Epithelial cell of prostate (primary cell): ENCODE results near the gene CYP2A7.
"Not testable (repeated sequence)": the region's sequence is repeated elsewhere in the genome, so short reads cannot be mapped to it uniquely, and the experiment has no call there.

Experiments used
- DNase-seq: peaks from one replicate; pipeline ENCODE4 v3.0.0-alpha.2; 2011; ENCODE audit warnings: low read depth, low spot score
- H3K27ac ChIP-seq: fragments of 450-650 bp; 2 replicates; pipeline ENCODE4 v1.5.1; 2017; ENCODE audit warnings: mild to moderate bottlenecking

The CYP2A7 gene

DNA sequence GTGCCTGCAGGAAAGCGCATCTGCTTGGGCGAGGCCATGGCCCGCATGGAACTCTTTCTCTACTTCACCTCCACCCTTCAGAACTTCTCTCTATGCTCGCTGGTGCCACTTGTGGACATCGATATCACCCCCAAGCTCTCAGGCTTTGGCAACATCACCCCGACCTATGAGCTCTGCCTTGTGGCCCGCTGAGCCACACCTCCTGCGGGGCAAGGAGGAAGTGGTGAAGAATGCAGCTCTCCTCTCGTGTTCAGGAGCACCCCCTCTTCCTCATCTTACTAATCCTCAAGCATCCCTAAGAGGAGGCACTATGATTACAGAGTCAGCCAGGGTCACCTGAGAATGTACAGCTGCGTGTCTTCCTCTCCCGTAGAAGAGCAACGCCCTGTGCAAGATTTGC lies 17.9 kb upstream of the CYP2A7 start:
- H3K27ac ChIP-seq, DNase-seq: not testable (repeated sequence)

DNA sequence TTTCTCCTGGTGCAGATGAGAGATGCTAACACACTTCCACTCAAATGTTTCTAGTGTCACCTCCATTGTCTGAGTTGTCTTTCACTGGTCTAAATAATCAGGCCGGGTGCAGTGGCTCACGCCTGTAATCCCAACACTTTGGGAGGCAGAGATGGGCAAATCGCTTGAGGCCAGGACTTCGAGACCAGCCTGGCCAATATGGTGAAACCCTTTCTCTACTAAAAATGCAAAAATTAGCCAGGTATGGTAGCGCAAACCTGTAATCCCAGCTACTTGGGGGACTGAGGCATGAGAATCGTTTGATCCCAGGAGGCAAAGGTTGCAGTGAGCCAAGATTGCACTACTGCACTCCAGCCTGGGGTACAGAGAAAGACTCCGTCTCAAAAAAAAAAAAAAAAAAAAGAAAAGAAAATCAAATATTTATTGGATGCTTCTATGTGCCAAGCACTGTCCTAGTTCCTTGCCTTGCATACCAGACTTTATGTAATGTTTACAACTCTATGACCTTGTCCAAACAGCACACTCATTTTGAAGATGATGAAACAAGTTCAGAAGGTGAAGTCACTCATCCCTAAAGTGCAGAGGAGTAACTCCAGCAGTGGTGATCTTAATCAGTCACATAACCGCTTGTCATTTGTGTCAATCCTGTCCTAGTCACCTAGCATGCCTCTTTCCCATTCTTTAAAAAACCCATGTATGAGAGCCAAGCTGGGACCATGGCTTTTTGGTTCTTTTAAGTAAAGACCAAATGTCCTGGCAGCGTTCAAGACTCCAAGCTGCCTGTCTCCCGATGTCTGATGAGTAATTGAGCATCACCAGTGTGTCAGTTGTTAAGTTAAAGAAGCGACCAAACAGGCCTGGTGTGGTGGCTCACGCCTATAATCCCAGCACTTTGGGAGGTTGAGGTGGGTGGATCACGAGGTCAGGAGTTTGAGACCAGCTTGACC lies 15.1 kb upstream of the CYP2A7 start:
- H3K27ac ChIP-seq: peak overlapping the region; percentile 65
- DNase-seq: not testable (repeated sequence)

DNA sequence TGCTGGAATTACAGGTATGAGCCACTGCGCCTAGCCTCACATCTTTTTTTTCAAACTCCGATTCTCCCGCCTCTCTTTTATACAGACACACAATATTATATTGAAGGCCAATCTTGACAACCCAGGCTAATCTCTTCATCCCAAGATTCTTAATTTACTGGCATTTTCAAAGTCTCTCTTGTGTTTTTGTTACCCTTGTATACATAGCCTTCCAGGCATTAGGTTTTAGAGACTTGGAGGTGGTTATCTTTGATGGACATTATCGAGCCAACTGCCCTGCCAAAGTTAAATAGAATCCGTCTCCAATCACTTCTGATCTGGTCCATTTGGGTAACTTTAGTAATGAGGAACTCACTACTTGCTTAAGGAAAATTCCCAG lies 14.4 kb upstream of the CYP2A7 start:
- H3K27ac ChIP-seq: no peak overlapping the region
- DNase-seq: no peak

DNA sequence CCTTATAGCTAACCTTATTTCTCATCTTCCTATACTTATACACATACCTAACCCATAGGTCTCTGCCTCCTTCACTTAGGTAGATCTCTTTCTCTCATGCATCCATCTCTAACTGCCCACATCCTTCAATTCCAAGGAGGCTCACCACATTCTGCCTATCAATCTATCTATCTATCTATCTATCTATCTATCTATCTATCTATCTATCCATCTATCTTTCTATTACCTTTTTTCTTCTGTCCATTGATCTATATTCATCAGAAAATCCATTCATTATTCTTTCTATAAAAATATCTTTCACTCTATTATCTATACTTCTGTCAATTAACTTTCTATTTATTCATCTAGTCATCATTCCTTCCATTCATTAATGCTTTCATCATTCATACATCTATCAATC lies 11.1 kb upstream of the CYP2A7 start:
- no peak overlapping the region for H3K27ac ChIP-seq
- DNase-seq: no peak

DNA sequence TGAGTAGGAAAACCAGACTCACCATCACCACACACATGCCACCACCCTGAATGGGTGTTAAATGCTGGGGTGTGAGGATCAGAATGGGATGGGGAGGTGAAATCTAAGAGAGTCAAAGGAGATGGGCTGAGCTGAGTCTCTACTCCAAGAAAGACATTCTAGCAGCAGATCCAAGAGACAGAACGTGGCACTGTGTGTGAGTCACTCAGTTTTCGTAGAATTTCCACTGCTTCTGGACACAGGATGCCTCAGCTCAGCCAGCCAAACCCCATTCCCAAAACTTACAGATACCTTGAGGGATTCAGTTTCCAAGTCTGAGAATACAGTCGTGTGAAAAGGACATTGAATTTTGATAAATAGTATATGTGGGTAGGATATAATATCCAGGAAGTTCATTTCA lies 7.3 kb upstream of the CYP2A7 start:
- DNase-seq: no peak
- no peak overlapping the region for H3K27ac ChIP-seq

DNA sequence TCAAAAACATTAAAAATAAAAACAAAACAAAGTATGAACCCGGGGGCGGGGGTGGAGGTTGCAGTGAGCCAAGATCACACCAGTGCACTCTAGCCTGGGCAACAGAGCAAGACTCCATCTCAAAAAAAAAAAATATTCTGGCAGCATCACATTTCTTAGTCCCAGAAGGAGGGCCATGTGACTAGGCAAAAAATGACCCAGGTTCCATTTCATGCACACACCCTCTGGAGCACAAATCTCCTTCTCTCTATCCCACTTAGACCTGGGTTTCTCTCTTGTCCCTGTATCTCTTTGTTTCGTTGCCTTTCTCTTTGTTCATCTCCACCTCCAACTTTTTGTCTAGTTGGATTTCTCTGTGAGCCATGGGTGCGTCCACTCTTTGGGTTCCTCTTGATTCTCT lies 6.2 kb upstream of the CYP2A7 start:
- no peak overlapping the region for H3K27ac ChIP-seq
- DNase-seq: no peak

DNA sequence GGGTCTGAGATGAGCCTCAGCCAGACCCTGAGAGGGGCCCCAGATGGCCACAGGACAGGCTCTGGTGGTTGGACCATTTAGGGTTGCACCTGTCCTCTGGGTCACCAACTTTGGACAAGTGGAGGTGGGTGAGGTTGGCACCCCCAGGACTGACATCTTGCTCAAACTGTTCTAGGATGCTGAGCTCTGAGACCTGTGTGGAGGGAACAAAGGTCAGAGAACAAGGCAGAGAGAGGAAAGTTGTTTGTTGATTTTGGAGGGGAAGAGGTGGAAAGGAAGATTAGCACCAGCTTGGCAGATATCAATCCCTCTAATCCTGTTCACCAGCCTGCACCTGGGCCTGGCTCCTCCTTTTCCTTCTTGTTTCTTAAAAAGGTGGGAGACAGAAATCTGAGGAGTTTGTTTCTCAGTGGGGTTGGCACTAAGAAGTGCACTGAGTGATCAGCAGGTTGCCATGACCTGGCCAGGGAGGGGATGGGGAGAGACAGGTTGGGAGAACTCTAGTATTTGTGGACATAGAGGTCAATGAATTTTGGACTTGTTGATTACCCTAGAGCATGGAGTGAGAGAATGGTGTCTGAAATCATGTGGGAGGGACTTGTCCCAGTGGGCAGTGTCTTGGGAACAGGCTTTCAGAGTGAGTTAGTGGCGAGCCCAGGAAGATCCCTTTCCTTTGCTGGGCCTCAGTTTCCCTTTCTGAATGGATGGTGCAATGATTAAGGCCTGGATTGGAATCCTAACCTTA lies 2.3 kb upstream of the CYP2A7 start:
- DNase-seq, H3K27ac ChIP-seq: not testable (repeated sequence)

DNA sequence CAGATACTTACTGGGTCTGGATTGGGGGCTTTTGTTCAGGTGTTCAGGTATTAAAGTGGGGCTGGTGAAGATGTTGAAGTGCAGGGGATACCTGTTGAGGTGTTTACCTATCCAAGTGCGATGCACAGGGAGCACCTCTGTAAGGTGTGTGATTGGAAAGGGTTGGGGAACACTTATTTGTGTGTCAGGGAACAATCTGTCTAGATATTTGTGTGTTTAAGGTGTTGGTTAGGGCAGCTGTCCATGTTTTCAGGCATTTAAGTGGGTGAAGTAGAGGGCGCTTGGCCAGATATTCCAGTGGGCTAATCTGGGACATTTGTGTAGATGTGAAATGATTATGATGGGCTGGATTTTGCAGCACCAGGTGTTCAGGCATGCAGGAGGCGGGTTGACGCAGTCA lies 2.7 kb downstream of the CYP2A7 start:
- not testable (repeated sequence) for H3K27ac ChIP-seq, DNase-seq

DNA sequence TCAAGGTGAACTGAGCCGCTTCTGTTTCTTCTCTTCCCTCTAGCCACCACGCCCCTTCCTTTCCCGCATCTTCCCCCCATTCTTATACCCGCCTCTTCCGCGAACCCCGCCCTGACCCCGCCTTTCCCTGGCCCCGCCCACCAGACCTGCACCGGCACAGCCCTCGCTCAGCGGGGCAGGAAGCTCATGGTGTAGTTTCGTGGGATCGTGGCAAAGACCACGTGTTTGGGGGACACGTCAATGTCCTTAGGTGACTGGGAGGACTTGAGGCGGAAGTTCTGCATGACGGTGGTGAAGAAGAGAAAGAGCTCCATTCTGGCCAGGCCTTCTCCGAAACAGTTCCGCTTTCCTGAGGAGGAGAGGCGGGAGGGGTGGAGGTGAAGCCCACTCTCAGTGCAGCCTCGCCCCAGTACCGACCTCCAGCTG lies 6.5 kb downstream of the CYP2A7 start:
- DNase-seq, H3K27ac ChIP-seq: not testable (repeated sequence)

DNA sequence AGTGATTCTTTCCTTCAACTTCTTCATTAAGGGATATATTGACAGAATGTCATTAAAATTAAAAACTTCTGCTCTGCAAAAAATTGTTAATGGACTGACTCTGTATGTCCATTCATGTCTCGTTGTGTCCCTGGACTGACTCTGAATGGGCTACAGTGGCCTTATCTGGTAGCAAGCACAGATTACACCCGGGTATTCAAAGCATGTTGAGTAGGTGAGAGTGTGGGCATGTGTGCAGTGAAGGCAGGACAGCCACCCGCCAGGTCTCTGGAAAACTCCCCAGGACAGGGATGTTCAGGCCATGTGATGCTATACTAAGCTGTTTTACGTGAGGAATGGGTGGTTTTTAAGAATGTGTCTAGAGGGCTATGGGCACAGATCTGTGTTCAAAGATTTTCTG lies 7.2 kb downstream of the CYP2A7 start:
- not testable (repeated sequence) for H3K27ac ChIP-seq, DNase-seq

DNA sequence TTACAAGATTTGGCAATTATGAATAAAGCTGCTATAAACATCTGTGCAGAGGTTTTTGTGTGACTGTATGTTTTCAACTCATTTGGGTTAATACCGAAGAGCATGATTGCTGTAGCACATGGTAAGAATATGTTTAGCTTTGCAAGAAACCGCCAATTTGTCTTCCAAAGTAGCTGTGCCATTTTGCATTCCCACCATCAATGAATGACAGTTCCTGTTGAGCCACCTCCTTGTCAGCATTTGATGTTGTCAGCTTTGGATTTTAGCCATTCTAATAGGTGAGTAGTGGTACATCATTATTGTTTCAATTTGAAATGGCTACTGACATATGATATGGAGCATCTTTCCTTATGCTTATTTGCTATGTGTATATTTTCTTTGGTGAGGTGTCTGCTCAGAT lies 8.2 kb downstream of the CYP2A7 start:
- not testable (repeated sequence) for DNase-seq, H3K27ac ChIP-seq

DNA sequence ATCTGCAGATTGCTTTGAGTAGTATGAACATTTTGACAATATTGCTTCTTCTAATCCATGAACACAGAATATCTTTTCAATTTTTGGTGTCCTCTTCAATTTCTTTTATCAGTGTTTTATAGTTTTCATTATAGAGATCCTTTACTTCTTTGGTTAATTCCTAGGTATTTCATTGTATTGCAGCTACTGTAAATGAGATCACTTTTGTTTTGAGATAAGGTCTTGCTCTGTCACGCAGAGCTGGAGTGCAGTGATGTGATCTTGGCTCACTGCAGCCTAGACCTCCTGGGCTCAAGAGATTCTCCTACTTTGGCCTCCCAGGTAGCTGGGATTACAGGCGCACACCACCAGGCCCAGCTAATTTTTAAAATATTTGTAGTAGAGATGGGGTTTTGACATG lies 9.8 kb downstream of the CYP2A7 start:
- DNase-seq: no peak
- H3K27ac ChIP-seq: no peak overlapping the region

DNA sequence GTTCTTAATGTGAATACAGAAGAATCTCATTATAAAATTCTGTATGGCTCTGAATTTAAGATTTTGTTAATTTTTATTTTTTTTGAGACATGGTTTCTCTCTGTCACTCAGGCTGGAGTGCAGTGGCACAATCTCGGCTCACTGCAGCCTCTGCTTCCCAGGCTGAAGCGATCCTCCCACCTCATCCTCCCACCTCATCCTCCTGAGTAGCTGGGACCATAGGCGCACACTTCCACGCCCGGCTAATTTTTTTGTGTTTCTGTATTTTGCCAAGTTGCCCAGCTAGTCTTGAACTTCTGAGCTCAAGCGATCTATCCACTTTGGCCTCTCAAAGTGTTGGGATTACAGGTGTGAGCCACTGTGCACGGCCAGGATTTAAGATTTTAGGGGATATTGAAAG lies 14.3 kb downstream of the CYP2A7 start:
- no peak overlapping the region for H3K27ac ChIP-seq
- no peak for DNase-seq

DNA sequence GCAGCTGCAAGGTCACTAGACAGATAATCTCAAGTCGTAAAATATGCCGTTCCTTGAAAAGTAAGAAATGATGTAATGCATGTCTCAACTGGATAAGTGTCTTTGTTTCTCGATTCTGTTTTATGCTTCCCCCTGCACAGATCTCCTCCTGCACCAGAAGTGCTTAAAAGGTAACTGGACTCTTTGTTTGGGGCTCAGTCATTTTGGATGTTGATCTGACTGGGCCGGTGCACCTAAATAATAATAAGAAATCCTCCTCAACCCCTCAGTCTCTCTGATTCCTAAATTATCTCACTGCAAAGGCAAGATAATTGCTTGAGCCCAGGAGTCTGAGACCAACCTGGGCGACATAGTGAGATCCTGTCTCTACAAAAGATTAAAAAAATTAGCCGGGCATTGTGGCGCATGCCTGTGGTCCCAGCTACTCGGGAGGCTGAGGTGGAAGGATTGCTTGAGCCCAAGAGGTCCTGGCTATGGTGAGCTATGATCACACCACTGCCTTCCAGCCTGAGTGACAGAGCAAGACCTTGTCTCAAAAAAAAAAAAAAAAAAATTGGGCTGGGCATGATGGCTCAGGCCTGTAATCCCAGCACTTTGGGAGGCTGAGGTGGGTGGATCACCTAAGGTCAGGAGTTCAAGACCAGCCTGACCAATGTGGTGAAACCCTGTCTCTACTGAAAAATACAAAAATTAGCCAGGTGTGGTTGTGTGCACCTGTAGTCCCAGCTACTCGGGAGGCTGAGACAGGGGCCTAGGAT lies 17.1 kb downstream of the CYP2A7 start:
- not testable (repeated sequence) for H3K27ac ChIP-seq

DNA sequence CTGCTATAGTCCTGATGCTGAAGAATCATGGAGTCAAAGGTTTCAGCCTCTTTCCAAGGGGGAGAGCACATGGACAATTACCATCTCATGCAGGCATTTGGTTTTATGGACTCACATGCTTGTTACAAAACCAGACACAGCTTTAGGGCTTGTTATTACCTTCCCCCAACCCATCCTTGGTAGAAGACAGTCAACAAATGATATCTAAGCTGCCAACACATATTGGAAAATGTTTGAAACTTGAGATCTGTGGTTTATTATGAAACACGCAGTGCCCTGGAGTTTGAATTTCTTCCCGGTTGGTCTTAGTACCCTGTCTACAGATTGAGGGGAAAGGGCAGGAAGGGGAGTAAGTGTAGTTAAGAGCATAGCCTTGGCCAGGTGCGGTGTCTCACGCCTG lies 19.2 kb downstream of the CYP2A7 start:
- H3K27ac ChIP-seq: no peak overlapping the region
- no peak for DNase-seq

More for the DNA sequence above, 17.1 kb downstream of the CYP2A7 start:
- not testable (repeated sequence) for DNase-seq

DNA sequence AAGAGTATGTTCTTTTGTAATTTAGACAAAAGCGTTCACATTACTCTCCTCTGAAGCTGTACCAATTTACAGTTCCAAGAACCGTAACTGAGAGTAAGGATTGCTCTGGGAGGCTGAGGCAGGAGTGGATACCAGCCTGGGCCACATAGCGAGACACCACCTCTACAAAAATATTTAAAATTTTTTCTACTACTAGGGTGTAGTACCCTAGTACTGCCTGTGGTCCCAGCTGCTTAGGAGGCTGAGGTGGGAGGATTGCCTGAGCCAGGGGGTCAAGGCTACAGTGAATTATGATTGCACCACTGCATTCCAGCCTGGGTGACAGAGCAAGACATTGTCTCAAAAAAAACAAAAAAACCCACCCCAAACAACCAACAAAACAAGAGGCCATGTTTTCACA lies 19.7 kb downstream of the CYP2A7 start:
- H3K27ac ChIP-seq: no peak overlapping the region
- DNase-seq: no peak

DNA sequence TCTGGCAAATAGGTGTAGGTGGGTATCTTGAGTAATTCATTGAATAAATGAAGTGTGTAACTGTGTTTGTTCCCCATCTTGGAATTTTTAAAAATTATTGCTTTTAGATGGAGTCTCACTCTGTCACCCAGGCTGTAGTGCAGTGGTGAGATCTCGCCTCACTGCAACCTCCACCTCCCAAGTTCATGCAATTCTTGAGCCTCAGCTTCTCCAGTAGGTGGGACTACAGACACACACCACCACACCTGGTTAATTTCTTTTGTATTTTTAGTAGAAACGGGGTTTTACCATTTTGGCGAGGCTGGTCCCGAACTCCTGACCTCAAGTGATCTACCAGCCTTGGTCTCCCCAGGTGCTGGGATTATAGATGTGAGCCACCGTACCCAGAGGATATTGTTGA lies 23.9 kb downstream of the CYP2A7 start:
- H3K27ac ChIP-seq: no peak overlapping the region
- DNase-seq: no peak

DNA sequence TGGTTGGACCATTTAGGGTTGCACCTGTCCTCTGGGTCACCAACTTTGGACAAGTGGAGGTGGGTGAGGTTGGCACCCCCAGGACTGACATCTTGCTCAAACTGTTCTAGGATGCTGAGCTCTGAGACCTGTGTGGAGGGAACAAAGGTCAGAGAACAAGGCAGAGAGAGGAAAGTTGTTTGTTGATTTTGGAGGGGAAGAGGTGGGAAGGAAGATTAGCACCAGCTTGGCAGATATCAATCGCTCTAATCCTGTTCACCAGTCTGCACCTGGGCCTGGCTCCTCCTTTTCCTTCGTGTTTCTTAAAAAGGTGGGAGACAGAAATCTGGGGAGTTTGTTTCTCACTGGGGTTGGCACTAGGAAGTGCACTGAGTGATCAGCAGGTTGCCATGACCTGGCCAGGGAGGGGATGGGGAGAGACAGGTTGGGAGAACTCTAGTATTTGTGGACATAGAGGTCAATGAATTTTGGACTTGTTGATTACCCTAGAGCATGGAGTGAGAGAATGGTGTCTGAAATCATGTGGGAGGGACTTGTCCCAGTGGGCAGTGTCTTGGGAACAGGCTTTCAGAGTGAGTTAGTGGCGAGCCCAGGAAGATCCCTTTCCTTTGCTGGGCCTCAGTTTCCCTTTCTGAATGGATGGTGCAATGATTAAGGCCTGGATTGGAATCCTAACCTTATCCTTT lies 29.4 kb downstream of the CYP2A7 start:
- not testable (repeated sequence) for DNase-seq, H3K27ac ChIP-seq

DNA sequence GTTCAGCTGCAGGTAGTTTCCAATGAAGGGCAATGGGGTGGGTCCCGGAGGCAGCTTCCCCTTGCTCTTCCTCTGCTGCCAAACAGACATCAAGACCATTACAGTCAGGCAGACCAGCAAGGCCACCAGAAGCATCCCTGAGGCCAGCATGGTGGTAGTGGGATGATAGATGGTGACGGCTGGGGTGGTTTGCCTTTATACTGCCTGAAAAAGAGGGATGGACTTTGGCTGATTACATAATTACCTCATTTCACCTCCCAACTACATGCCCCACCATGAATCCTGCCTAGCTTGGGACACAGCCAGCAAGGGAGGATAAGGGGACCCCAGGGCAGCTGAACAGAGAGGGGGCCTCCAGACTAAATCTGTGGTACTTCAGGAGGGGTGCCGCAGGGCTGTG lies 31.8 kb downstream of the CYP2A7 start, which contains the start of gene CYP2A6:
Gene CYP2A6 (minus strand): TSS at position 171 of the 400 bp plus-strand sequence. CDS start 21 bp downstream, at position 150.
- not testable (repeated sequence) for DNase-seq

DNA sequence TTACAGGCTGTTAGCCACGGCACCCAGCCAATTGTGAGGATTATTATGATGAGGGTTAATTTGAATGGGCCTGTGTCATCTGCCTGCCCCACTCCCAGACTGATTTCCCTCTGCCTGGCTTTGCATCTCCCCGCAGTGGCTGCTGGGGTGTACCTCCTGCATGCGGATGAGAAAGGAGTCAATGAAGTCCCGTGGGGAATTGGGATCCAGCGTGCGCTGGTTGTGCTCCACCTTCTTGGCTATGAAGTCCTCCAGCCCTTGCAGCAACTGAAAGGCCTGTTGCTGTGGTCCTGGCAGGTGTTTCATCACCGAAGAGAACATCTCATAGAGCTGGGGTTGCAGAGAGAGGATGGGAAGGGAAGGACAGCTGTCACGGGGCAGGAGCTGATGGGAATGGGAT lies 35.3 kb downstream of the CYP2A7 start:
- H3K27ac ChIP-seq, DNase-seq: not testable (repeated sequence)

More for the DNA sequence above, 31.8 kb downstream of the CYP2A7 start, which contains the start of gene CYP2A6:
- H3K27ac ChIP-seq: not testable (repeated sequence)
